Activated T-cell treated with anti-CD3 and anti-CD28 coated beads for 4 hours (primary cell): ENCODE measurements around the gene INPP4B.

Experiments
- DNase-seq: peaks from one replicate; pipeline ENCODE4 v3.0.0-alpha.2; 2020

The INPP4B gene

DNA sequence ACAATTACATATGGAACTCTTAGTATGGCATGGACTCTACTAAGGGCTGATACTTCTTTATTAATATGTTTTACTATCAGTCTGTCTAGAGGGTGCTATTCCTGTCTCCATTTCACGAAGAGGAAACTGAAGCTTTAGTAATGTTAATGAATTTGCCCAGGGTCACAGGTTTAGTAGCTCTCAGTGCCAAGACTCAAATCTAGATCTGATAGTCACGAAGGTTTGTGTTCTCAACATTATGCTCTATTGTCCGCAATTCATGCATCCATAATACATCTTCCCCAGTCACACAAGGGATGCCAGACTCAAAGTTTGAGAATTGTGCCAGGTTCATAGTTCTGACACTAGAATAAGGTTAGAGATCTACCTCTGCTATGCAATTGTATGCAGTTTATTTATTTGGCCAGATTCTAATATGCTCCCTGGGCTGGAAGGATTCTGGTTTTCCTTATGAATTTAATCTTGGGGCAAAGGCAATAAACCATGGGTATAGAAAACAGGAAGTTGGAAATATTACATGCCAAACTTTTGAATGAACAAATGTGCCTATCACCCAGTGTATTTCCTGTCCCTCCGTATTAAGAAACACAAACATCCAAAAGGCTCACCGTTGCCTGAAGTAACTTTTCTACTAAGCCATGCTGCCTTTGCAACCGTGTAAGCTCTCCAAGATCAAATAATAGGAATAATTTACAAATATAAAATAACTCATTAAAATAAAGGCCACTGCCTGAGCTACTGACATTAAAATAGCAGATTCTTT lies 478.5 kb downstream of the INPP4B start:
- DNase-seq: no peak

DNA sequence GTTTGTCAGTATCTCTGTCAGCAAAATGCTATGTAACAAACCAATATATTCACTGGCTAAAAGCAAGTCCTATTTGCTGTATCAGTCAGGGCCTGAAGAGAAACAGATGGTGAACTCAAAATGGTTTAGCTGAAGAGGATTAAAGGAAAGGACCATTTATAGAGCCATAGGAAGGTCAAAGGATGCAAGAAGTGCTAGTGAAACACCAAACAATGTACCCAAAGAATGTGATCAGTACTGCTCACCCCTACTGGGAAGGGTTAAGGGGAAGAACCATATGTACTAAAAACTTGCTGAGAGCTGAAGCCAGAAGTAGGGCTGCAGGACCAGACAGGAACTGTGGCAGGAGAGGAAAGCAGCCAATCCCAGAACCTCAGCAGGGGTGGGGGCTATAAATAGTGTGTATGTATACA lies 479.3 kb downstream of the INPP4B start:
- no peak for DNase-seq

DNA sequence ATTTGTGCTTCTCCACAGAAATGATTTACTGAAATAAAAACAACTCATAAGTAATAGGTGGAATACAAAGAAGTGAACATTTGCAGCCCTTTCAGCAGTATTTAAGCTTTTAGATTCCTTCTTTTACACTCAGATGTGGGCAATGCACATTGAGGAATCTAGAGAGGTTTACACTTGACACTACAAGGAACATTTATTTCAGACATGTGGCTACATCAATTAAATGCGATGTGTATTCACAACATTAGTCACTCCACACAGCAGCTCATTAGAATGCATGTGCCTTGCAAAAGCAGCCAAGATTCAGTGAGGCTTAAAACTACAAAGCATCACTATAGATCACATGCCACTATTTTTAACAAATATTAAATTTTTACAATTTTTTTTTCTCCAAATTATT lies 480.7 kb downstream of the INPP4B start:
- DNase-seq: no peak

DNA sequence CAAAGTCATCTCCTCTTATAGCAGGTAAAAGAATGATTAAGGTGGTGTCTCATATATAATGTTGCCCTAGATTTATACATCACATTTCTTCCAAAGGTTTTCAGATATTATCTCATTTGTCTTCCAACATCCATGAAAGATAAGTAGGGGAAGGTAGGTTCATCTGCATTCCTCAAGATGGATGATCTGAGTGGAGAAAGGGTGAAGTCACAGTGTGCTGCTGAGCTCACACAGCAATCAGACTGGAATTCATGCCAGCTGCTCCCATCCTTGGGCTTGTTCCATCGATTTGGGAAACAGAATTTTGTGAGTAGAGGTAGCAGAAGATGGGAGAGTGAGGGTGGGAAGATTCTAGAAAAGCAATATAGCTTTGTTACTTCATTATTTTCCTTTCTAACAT lies 482.4 kb downstream of the INPP4B start:
- no peak for DNase-seq

DNA sequence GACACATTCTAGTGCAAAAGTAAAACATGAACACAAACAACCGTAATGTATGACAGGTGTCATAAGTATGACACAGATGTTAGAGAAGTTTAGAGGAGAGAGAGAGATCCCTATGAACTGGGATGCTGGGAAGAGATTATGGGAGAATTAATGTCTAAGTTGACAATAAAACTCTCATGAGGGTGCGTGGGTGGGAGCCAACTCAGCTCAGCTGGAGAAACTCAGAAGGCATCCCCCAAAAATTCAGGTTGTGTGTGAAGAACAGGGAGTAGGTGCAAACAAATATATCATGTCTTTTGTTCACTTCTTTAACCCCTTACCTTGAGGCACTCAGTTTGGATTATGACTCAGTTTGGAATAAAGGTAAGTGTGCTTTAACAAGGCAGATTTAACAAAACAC lies 484.1 kb downstream of the INPP4B start:
- no peak for DNase-seq

DNA sequence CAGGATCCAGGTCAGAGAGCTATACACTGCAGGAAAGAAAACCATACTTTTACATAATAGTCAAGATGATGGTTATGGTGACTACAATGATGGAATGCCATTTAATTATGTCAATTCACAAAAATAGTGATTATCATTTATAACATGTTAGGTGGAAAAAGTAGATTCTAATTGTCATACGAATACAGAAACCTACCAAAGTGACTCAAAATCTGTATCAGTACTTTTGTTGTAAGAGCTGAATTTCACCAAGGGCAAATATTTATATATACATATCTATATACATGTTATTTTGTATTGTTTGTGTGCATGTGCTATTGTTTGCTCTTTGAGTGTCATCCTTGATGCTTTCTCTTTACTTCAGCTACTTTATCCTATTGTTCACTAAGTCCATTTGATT lies 485.4 kb downstream of the INPP4B start:
- no peak for DNase-seq

DNA sequence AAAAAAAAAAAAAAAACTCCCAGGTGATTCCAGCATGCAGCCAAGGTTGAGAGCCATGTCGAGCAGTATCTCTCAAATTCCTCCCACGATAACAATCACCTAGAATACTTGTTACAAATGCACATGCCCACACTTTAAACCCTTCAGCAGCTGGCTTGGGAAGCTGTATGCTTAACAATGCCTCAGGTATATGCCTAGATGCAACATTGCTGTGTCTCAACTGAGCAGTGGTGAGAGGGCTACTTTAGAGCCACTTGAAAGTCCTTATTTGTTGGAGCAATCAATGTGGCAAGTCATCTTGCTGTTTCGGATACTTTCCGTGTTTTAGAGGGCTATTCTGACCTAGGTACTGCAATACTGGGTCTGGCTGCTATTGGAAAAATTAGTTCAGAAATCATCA lies 487.4 kb downstream of the INPP4B start:
- no peak for DNase-seq

DNA sequence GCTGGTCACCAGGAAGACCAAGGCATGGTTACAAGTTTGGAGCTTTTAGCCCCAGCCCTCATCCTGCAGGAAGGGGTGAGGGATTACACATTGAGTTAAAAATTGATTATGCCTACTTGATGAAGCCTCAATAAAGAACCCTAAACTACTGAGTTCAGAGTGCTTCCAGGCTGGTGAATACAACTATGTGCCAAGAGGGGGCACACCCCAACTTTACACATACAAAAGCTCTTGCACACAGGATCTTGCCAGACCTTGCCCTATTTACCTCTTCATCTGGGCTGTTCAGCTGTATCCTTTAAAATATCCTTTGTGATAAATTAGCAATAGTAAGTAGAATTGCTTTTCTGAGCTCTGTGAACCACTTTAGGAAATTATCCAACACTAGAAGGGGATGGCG lies 489.3 kb downstream of the INPP4B start:
- DNase-seq: no peak

DNA sequence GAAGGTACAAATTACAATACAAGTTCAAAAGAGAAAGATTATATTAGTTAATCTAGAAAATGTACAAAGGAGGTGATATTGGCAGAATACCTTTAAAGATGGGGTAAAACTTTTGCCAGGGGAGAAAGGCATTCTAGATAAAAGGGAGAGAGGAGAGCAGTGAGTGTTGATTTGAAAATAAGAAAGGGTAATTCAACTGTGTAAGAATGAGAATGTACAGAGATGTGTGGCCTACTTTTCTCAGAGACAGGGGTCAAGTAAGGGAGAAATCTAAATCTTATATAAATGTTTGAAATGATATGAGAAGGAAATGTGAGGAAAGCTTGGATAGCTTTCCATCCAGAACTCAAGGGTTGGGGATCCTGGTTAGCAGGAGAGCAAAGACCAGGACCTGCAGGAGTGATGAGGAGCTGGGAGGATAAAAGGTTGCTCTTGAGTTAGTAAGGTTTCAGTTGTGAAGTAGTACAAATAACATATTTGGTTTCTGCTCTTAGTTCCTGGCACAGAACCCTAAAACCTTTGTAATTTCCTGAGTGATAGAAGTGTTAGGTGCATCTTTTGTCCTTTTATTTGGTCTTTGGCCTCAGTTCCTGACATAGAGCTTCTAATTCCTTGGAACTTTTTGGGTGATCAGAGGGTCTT lies 489.9 kb downstream of the INPP4B start:
- DNase-seq: no peak

DNA sequence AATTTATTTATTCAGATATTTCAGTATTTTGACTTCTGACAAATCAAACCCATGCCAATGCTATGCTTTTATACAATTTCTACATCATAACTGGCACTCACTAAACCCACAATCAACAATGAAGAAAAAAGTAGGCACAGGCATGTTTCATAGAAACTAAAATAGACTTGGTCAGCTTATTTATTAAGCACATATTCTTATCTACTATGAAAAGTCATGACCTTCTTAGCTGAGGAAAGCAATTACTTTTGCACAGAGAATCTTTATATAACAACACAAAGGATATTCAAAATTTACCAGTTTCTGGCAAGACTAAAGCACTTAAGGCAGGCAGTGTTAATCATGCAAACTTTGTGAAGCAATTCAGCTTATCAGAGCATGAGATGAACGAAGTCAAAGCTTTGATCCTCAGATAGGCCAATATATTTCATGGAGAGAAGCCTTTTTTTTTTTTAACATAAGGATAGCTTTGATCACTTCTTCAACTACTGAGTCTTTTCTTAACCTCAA lies 490.6 kb downstream of the INPP4B start:
- DNase-seq: no peak

DNA sequence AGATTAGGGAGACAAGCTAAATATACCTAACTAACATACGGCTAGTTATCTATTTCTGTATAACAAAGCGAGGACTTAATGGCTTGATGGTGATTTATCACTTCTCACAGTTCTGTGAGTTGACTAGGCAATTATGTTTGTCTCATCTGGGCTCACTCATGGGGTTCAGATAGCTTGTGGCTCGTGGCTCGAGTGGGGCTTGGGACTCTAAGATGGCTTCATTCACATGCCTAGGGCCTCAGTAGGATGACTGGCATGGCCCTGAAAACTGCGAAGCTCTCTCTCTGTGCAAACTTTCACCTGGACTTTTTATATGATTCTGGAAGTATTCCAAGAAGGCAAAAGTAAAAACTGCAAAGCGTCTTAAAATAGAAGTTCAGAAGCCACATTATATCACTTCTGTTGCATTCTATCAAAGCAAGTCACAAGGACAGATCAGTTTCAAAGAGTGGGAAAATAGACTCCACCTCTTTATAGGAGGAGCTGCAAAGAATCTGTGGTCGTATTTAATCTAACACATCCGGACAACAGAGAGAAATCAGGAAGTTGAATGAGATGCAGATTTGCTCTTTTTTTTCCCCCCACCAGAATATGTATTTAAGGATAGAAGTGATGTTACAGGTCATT lies 491.2 kb downstream of the INPP4B start:
- no peak for DNase-seq

DNA sequence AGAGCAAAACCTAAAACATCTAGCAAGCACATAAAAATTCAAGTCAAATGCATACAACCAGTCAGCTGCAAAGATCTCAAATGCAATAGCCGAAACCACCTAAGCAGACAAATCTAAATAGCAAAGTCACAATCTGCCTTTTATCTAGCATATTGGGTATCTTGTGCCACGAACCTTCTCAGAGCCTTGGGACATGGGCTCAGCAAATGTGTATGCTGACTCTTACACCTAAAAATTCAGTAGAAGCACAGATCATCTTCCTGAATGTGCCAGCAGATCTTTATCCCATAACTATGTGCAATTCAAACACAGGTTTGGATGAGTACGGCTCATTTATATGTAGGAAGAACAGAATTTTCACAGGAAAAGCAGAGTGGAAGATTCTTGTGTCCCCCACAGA lies 492.1 kb downstream of the INPP4B start:
- no peak for DNase-seq

DNA sequence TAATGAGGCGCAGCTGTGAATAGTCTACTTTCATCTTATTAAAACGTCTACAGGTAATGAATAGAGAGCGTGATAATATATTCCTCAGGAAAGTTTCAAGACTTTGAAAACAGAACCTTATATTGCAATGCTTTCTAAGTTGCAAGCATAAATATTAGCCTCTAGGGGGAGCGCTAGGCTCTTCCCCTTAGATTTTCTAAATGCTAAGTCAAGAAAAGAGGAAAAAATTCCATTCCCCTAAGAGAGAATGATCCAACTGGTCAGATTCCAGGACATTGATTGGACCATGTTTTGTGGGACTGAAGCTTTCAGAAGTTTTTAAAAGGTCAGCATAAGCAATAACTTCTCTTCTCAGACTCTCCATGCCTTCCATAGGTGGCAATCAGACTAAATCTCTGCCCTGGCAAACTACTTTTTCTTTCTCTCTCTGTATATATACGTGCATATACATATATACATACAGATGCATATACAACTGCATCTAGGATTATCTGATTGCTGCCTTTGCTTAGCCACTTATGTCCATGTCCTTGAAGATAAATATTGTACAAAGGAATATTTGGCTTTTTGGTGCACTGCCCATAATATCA lies 492.9 kb downstream of the INPP4B start:
- no peak for DNase-seq

DNA sequence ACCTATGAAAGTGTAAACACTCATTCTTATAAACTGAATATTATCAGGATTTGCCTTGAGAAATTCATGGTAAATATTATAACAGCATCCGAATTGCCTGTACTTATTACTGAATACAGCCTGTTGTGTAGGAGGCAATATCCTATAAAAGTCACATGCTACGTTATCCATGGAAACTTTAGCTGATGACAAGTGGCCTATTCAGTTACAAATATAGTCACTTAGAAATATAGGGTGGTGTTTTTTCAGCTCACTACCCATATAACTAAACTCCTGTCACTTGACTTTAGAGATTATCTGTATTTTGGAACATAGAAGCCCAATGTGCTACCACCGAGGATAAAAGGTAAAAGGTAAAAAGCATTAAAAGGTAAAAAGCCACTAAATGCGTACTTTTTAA lies 493.4 kb downstream of the INPP4B start:
- DNase-seq: no peak

DNA sequence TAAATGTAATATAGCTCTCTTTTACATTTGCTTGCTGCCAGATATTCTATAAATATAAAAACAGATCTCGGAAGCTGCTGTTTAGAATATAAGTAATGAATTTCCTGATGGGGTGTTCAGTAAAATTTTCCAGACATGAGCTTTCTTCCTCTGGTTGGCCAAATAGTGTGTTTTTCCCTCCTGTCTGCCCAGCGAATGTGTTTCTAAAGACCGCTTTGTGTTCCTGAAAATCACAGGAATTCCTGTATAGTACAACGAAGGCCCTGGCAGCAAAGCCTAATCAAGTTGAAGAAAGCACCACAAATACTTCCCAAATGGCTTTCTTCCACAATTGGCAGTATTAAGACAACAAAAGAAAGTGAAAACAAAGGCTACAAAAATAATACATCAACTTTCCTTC lies 494.1 kb downstream of the INPP4B start:
- DNase-seq: no peak

DNA sequence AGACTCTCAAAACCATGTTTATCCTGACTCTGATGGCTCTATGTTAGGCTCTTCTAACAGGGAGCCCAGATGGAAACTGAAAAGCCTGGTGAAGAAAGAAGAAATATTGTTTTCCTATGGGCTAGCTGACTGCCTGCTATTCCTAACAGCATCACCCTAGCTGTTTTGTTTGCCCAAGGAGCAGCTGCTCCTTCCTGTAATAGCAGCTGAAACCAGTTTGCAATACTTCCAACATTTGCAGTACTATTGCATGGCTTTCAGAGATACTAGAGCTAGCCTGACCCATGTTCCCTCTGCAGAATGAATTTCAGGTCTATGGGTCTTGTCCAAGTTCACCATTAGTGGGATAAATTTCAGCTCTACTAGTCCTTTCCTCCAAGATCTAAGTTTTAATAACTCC lies 495.2 kb downstream of the INPP4B start:
- no peak for DNase-seq

DNA sequence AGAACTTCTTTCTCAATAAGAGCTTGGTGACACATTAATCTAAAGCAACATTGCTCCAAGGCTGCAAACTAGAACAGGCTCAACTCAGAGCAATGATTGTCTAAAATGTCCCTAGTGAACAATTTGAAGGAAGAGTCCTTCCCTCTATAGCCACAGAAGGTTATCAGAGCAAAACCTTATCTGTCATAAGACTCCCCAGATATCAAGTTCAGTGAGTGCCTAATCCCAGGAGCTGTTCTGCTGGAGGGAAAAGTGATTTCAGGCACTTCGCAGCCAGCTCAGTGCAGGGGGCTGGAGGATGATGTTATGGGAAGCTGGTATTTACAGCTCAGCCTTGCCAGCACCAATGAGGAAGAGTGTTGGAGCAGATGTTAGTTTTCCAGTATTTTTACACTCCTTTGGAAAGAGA lies 497.5 kb downstream of the INPP4B start:
- no peak for DNase-seq

DNA sequence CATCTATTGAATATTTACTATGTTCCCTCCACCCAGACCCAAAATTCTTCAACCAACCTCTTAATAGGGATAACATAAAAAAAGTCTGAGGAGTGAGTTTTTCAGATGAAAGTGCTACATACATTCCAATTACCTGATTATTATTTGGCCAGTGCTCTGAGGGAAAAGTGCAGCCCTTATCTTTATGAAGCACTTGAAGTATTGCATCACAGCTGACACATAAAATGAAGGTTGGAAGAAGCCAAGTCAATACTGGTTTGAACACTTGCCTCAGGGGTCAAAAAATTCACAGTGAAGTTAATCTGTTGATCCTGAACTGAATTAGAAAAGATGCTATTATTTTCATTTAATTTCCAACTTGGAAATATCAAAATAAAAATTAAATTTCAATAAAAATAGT lies 498.9 kb downstream of the INPP4B start:
- DNase-seq: no peak

DNA sequence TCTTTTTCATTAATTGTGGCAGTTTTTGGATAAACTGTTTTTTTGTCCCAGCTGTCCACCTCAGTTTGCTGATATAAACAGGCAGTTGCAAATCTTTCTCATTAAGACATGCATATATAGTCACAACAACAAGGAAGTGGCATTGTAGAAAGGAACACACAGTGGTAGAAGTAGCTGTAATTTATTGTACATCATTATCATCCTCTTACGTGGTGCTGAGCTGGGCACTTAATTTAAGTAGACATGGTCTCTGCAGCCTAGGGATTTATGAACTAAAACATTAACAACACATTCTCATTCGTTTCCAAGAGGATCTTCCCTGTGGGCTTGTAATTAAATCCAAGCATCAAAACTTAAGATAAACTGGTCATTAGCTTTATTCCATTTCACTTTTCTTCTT lies 500.2 kb downstream of the INPP4B start:
- no peak for DNase-seq

DNA sequence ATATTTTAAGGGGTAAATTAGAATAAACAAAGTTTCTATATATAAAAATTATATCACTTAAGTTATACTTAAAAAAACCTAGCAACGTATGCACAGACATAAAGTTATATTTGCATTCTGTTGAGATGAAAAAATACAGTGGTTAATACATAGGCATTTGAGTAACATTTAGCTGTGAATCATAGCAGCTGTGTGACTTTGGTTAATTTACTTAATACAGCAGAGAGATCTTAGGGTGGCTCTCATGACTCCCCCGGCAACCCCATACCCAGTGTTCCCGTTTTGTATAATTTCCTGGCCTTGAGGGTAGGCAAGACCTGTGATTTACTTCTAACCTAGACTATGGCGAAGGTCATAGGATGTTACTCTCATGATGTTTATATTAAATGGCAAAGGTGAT lies 504.8 kb downstream of the INPP4B start:
- DNase-seq: no peak

DNA sequence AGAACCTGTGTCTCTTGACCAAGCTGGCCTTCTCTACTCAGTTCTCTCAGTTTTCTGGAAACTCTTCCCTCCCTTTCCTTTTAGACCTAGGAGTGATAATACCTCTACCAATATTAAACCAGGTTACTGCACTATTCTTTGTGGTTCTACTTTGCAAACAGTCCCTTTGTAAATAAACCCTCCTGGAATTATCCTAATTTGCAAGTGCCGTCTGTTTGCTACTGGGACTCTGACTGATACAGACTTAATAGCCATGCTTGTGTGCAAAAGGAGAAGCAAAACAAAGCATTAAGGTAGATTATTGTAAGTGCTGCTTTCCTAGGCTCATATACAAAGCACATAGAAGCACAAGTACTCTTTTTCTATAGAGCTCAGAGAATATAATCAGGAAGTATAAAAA lies 507.0 kb downstream of the INPP4B start:
- DNase-seq: no peak

DNA sequence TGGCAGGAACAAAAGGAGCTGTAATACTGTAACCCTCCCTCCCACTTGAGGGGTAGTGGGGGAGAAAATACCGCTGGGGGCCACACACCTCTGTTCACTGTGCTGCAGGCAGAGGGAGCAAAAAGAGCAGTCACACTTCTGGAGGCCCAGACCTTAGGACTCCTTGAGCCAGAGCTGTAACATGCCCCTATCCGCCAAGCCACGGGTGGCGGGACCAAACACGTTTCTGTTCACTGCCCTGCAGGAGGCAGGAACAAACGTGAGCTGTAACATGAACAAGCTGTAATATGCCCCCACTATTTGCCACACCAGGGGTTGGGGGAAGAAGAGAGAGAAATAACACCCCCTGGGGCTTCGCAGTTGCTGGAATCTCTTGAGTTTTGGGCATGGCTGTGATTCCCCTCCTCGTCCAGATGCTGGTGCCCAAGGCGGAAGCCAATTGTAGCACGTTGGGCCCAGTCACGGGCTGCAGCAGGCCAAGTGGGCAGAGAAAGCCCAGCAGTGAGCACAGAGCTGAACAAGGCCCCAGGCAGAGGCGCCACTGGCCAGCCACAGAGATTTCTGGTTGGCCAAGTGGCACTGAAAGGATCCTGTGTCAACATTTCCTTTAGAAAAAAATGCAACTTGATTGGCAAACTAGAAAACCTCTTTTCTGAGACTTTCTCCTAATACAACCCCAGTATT lies 509.7 kb downstream of the INPP4B start:
- DNase-seq: no peak

DNA sequence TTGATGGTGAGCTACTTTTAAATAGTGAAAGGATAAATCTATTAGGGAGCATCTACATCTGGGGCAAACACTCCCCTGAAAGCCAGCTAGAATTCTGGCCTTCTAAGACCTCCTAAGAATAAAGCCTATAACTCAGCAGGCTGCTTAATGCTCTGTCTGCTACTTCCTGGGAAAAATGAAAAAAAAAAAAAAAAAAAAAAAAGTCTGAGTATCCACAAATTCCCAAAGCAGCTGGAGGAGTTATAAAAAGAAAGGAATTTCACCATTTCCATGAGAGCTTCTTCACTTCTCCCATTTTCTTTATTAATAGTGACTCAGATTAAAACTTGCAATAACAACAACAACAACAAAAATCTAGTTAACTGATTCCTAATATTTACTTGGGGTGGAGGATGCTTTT lies 511.2 kb downstream of the INPP4B start:
- no peak for DNase-seq
